AG04449 (cell line): ENCODE data around the gene PAGE4.

Experiments used
- CTCF ChIA-PET: fragments of 350-600 bp; formaldehyde crosslinking; extraction: SDS; loops from one replicate; lab custom pipeline; 2021; ENCODE audit warnings: antibody characterized with exemption; lab: Yijun Ruan, JAX
- POLR2A ChIA-PET: fragments of 400-600, 350-600 bp; formaldehyde crosslinking; extraction: SDS; loops from one replicate; lab custom pipeline; 2020; ENCODE audit warnings: antibody characterized with exemption, inconsistent platforms; lab: Yijun Ruan, JAX
- DNase-seq: peaks from one replicate; pipeline ENCODE4 v3.0.0-alpha.2; 2010; ENCODE audit warnings: low read depth, low spot score
- H3K4me3 ChIP-seq: 2 replicates; pipeline ENCODE4 v1.5.1; 2011; ENCODE audit warnings: low read depth, mild to moderate bottlenecking, control low read depth, low read length
- TF ChIP-seq, protein P1 (sequence below): IDR thresholded peaks from one replicate; pipeline ENCODE4 v1.5.1; 2011; ENCODE audit warnings: mild to moderate bottlenecking, moderate library complexity, low read length, control low read depth, inconsistent platforms; ENCODE audit not compliant: insufficient read depth; ENCODE audit errors: missing control alignments

The PAGE4 gene

GRCh38 chrX:49845701-49846403, 16.7 kb downstream of the PAGE4 start:
- DNase-seq: no peak
- H3K4me3 ChIP-seq: no peak overlapping the region
- ChIA-PET POLR2A (no interaction called here), CTCF (interaction anchor here (2.2 kb wide), 1 partner anchor 15 kb away, joined by 5 read pairs; no protein-coding TSS in a partner anchor)
- TF ChIP-seq, protein P1, sequence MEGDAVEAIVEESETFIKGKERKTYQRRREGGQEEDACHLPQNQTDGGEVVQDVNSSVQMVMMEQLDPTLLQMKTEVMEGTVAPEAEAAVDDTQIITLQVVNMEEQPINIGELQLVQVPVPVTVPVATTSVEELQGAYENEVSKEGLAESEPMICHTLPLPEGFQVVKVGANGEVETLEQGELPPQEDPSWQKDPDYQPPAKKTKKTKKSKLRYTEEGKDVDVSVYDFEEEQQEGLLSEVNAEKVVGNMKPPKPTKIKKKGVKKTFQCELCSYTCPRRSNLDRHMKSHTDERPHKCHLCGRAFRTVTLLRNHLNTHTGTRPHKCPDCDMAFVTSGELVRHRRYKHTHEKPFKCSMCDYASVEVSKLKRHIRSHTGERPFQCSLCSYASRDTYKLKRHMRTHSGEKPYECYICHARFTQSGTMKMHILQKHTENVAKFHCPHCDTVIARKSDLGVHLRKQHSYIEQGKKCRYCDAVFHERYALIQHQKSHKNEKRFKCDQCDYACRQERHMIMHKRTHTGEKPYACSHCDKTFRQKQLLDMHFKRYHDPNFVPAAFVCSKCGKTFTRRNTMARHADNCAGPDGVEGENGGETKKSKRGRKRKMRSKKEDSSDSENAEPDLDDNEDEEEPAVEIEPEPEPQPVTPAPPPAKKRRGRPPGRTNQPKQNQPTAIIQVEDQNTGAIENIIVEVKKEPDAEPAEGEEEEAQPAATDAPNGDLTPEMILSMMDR: no peak

DNA sequence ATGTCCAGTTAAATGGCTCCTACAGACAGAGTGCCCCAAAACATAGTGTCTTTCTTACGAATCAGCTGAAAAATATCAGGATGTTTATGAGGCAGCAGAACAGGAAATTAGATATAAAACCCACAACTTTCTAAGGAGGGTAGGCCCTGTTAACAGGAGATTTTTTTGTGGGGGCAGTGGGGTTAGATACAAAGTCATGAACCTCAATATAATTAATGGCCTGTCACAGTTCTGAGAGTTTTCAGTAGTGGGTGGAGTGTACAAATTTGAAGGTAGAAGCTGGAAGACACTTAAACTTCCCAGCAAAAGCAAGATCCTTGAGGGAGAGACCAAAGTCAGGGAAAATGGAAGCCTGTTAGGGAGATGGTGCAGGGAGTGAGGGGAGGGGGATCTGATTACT, 17.4 kb downstream of the PAGE4 start:
- no peak for DNase-seq
- ChIA-PET CTCF (no interaction called here), POLR2A (no interaction called here)
- no peak overlapping the region for H3K4me3 ChIP-seq
- TF ChIP-seq, protein P1: no peak

GRCh38 chrX:49848275-49848674, 19.2 kb downstream of the PAGE4 start:
- TF ChIP-seq, protein P1: no peak
- no peak overlapping the region for H3K4me3 ChIP-seq
- CTCF ChIA-PET: no interaction called here
- DNase-seq: no peak
- POLR2A ChIA-PET: no interaction called here

DNA sequence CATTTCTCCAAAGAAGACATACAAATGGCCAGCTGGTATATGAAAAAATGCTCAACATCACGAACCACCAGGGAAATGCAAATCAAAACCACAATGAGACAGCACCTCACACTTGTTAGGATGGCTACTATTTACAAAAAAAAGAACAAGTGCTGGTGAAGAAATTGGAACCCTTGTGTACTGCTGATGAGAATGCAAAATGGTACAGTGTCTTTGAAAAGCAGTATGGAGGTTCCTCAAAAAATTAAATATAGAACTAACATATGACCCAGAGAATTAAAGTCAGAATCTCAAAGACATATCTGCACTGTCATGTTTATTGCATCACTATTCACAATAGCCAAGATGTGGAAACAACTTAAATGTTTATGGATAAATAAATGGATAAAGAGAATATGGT, 20.9 kb downstream of the PAGE4 start:
- TF ChIP-seq, protein P1: no peak
- POLR2A ChIA-PET: no interaction called here
- no peak for DNase-seq
- CTCF ChIA-PET: no interaction called here
- H3K4me3 ChIP-seq: no peak overlapping the region

- ChIA-PET CTCF (no interaction called here), POLR2A (no interaction called here)
- TF ChIP-seq, protein P1: no peak
- H3K4me3 ChIP-seq: no peak overlapping the region
- DNase-seq: no peak
These were observed 24.6 kb downstream of the PAGE4 start for GRCh38 chrX:49853661-49854060.

DNA sequence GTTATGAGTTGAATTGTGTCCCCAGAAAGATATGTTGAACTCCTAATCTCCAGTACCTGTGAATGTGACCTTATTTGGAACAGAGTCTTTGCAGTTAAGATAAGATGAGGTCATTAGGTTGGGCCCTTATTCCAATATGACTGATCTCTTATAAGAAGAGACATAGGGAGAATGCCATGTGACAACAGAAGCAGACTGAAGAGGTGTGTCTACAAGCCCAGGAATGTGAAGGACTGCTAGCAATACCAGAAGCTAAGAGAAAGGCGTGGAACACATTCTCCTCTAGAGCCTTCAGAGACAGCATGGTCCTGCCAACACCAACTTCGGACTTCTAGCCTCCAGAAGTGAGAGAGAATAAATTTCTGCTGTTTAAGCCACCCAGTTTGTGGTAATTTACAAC, 27.7 kb downstream of the PAGE4 start:
- no peak overlapping the region for H3K4me3 ChIP-seq
- DNase-seq: no peak
- ChIA-PET CTCF (no interaction called here), POLR2A (no interaction called here)
- TF ChIP-seq, protein P1: no peak
